Measurements from ENCODE around the gene NOVA2. TPM values are rescaled to one million over a fixed set of nuclear protein-coding genes. Genes with fewer than 3 reads are reported as not detected.

Gene NOVA2
- total and polyA plus RNA-seq, 2 donors (not counting 3 experiments of a cell fraction or from before 2014, with no cell fraction given), result 5.6 to 34.2 TPM

DNA sequence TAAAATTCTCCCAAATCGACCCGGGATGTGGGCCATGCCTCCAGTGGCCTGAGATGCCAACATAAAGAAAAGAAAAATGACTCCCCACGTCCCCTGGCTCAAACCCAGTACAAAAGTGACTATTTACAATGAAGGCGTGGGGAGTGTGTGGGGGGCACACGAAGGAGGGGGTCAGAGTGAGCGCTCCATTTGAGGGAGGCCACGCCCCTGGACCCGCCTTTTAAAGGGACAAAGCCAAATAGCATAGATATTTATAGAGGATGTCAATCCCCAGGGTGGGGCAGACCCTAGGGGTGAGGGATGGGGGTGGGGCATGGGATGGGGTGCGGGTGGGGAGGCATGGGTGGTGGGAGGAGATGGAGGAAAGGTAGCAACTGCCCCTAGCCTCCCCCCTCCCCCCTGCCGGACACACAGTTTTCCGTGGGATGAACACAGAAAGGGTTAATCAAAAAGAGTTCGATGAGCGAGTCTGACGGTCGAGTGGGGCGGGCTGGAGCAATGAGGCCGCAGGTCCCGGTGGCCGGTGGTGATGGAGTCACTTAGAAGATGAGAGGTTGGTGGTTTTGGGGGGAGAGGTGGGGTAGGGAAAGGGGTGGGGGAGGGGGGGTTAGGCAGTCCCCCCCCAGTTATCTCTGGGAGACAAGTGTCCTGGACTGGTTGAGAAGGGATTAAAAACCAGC, 39.0 kb downstream of the NOVA2 start:
- no peaks in the 10 kb centered on the region for H3K79me2 ChIP-seq (ENCODE audit: control insufficient read depth, insufficient read depth, low read length)
- intact Hi-C loops (cut with micrococcal nuclease), result no loop called here
- no peak overlapping the region for H3K9ac ChIP-seq (replicated peaks; ENCODE audit: extremely low read depth, insufficient read depth, low read length)
- H3K4me2 ChIP-seq (ENCODE audit: insufficient read depth, low read length), result no peak overlapping the region
- ChIA-PET CTCF (no interaction called here), POLR2A (no interaction called here)
- no peak overlapping the region for H3K27ac ChIP-seq (ENCODE audit: insufficient read depth, low read depth, low read length)
- FAIRE-seq (no peak), DNase-seq (ENCODE audit: low read depth, low spot score) (no peak)
- H2AFZ ChIP-seq (ENCODE audit: low read depth, low read length), result no peak overlapping the region
- H3K9me1 ChIP-seq (replicated peaks; ENCODE audit: control insufficient read depth, extremely low read depth, insufficient read depth, low read length), result no peaks in the 10 kb centered on the region
- no TSS peak for BruUV-seq (replicated peaks)
- no peaks in the 10 kb centered on the region for H3K4me1 ChIP-seq (ENCODE audit: control insufficient read depth, extremely low read depth, insufficient read depth, low read length)
- peaks cover 0 to 2% of the 10 kb centered on the region in 2 experiments for H3K36me3 ChIP-seq (ENCODE audit: control insufficient read depth in 2 of 2, extremely low read depth in 1 of 2, insufficient read depth in 2 of 2, low read length in 2 of 2)
- TF ChIP-seq JUN (IDR thresholded peaks at IDR 0.05; ENCODE audit: borderline replicate concordance, insufficient read depth, insufficient read length, low read depth), result no peak
- H4K20me1 ChIP-seq (replicated peaks; ENCODE audit: control insufficient read depth, extremely low read depth, insufficient read depth, low read length), result no peaks in the 10 kb centered on the region
- dilution Hi-C loops (cut with MboI; ENCODE audit: extremely low pct_ligation_motif_present, low sequenced_read_pairs), result no loop called here
- no peaks in the 10 kb centered on the region for H3K27me3 ChIP-seq (ENCODE audit: control insufficient read depth in 2 of 2, insufficient read depth in 2 of 2, low read length in 2 of 2)
- H3K4me3 ChIP-seq (replicated peaks in 1 of 3; ENCODE audit: insufficient read depth in 1 of 3, low read depth in 1 of 3, low read length in 3 of 3), result no peak overlapping the region
- no peaks in the 10 kb centered on the region for H3K9me3 ChIP-seq (replicated peaks; ENCODE audit: control insufficient read depth, insufficient read depth, low read length)

DNA sequence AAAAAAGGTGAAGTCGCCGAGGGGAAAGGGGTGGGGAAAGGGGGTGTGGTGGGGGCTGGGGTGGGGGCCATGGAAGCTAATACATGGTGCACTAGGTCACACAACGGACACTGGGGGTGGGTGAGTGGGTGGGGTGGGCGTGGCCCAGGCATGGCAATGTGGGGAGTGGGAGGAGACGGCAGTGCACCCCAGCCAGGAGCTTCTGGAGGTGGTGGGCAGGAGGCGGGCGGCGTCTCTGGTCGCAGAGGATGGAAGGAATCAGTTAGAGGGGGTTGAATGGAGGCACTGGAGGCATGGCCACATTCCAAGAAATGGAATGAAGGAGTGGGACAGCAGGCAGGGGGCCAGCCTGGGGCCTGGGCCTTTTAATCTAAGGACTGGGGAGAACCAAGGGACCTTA, 39.9 kb downstream of the NOVA2 start:
- Histone ChIP-seq H3K9me3 (replicated peaks; ENCODE audit: control insufficient read depth, insufficient read depth, low read length) (no peaks in the 10 kb centered on the region), H3K79me2 (ENCODE audit: control insufficient read depth, insufficient read depth, low read length) (no peaks in the 10 kb centered on the region), H3K9me1 (replicated peaks; ENCODE audit: control insufficient read depth, extremely low read depth, insufficient read depth, low read length) (no peaks in the 10 kb centered on the region), H4K20me1 (replicated peaks; ENCODE audit: control insufficient read depth, extremely low read depth, insufficient read depth, low read length) (no peaks in the 10 kb centered on the region), H3K4me2 (ENCODE audit: insufficient read depth, low read length) (no peak overlapping the region), H3K4me3 (replicated peaks in 1 of 3; ENCODE audit: insufficient read depth in 1 of 3, low read depth in 1 of 3, low read length in 3 of 3) (no peak overlapping the region), H3K9ac (replicated peaks; ENCODE audit: extremely low read depth, insufficient read depth, low read length) (no peak overlapping the region), H3K36me3 (ENCODE audit: control insufficient read depth in 2 of 2, extremely low read depth in 1 of 2, insufficient read depth in 2 of 2, low read length in 2 of 2) (no peaks in the 10 kb centered on the region), H3K4me1 (ENCODE audit: control insufficient read depth, extremely low read depth, insufficient read depth, low read length) (no peaks in the 10 kb centered on the region), H3K27ac (ENCODE audit: insufficient read depth, low read depth, low read length) (no peak overlapping the region), H2AFZ (ENCODE audit: low read depth, low read length) (no peak overlapping the region), H3K27me3 (ENCODE audit: control insufficient read depth in 2 of 2, insufficient read depth in 2 of 2, low read length in 2 of 2) (no peaks in the 10 kb centered on the region)
- BruUV-seq (replicated peaks), result no TSS peak
- no peak for DNase-seq (ENCODE audit: low read depth, low spot score)
- intact Hi-C loops (cut with micrococcal nuclease), result no loop called here
- dilution Hi-C loops (cut with MboI; ENCODE audit: extremely low pct_ligation_motif_present, low sequenced_read_pairs), result no loop called here
- FAIRE-seq, result no peak
- TF ChIP-seq JUN (IDR thresholded peaks at IDR 0.05; ENCODE audit: borderline replicate concordance, insufficient read depth, insufficient read length, low read depth), result no peak
- TF ChIP-seq POLR2A (IDR thresholded peaks at IDR 0.05; ENCODE audit: low read depth, low read length), result no peak
- no peak for TF ChIP-seq GATA2 (IDR thresholded peaks at IDR 0.05; ENCODE audit: insufficient read depth, insufficient read length, low read depth, low read length)
- no peak for TF ChIP-seq FOS (IDR thresholded peaks at IDR 0.05; ENCODE audit: borderline replicate concordance, insufficient read depth, low read length)
- ChIA-PET POLR2A (no interaction called here), CTCF (interaction anchor here (0.6 to 1.1 kb wide), 3 partner anchors 15 to 151 kb away, joined by 3 to 5 read pairs (median 4); partner anchors contain the start of gene DMPK)
